ENCODE results near the gene POLN. TPM values are rescaled to one million over a fixed set of nuclear protein-coding genes. Genes with fewer than 3 reads are reported as not detected.

POLN gene
- total RNA-seq, 2 experiments from 2014 or later, result 2.1 to 2.3 TPM

- Mint-ChIP-seq H3K4me3 (no peak overlapping the region), H3K4me1 (ENCODE audit: low read depth) (no peaks in the 10 kb centered on the region), H3K36me3 (ENCODE audit: low read depth) (no peaks in the 10 kb centered on the region), H3K27me3 (no peaks in the 10 kb centered on the region), H3K27ac (no peak overlapping the region), H3K9me3 (no peaks in the 10 kb centered on the region)
- H3K27me3 ChIP-seq (ENCODE audit: control insufficient read depth in 1 of 2, insufficient read depth in 2 of 2, low read length in 2 of 2), result no peaks in the 10 kb centered on the region
- intact Hi-C loops (cut with DNase I, micrococcal nuclease), result no loop called here
- TF ChIP-seq CTCF (IDR thresholded peaks at IDR 0.05), result no peak
- H3K27ac ChIP-seq (ENCODE audit: low read depth in 1 of 2, low read length in 2 of 2), result no peak overlapping the region
- H3K36me3 ChIP-seq (ENCODE audit: insufficient read depth, low read length), result no peaks in the 10 kb centered on the region
- ChIA-PET POLR2A (no interaction called here), CTCF (no interaction called here)
- ATAC-seq (ENCODE audit: poor library complexity) (no peak), DNase-seq (no peak)
- H3K9me3 ChIP-seq (ENCODE audit: control insufficient read depth in 1 of 2, insufficient read depth in 1 of 2, low read length in 2 of 2), result peaks cover 0 to 4% of the 10 kb centered on the region in 2 experiments
- no peaks in the 10 kb centered on the region for H3K4me1 ChIP-seq (ENCODE audit: insufficient read depth, low read length)
- no peak overlapping the region for H3K4me3 ChIP-seq (ENCODE audit: low read length)
Measured at GRCh38 chr4:2068566-2068965, 173.4 kb downstream of the POLN start.

DNA sequence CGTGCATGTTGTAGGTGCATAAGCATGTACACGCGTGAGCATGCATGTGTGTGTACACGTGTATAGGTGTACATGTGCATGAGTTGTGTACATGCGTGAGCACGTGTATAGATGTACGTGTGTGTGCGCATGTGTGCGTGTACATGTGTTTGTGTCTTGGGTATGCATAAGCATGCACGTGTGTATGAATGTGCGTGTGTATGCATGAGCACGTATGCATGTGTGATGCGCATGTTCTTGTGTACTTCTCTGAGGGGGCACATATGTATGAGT, 173.8 kb downstream of the POLN start:
- CTCF ChIA-PET, result no interaction called here
- H3K27ac ChIP-seq (ENCODE audit: low read depth in 1 of 2, low read length in 2 of 2), result no peak overlapping the region
- H3K4me1 ChIP-seq (ENCODE audit: insufficient read depth, low read length), result no peaks in the 10 kb centered on the region
- POLR2A ChIA-PET, result no interaction called here
- ATAC-seq (ENCODE audit: poor library complexity), result no peak
- DNase-seq, result no peak
- Mint-ChIP-seq H3K4me3 (no peak overlapping the region), H3K4me1 (ENCODE audit: low read depth) (no peaks in the 10 kb centered on the region), H3K27me3 (no peaks in the 10 kb centered on the region), H3K9me3 (no peaks in the 10 kb centered on the region), H3K27ac (no peak overlapping the region), H3K36me3 (ENCODE audit: low read depth) (no peaks in the 10 kb centered on the region)
- no peak for TF ChIP-seq CTCF (IDR thresholded peaks at IDR 0.05)
- peaks cover 0 to 4% of the 10 kb centered on the region in 2 experiments for H3K9me3 ChIP-seq (ENCODE audit: control insufficient read depth in 1 of 2, insufficient read depth in 1 of 2, low read length in 2 of 2)
- peaks cover 0 to under 1% of the 10 kb centered on the region in 2 experiments for H3K27me3 ChIP-seq (ENCODE audit: control insufficient read depth in 1 of 2, insufficient read depth in 2 of 2, low read length in 2 of 2)
- intact Hi-C loops (cut with DNase I, micrococcal nuclease), result no loop called here
- H3K36me3 ChIP-seq (ENCODE audit: insufficient read depth, low read length), result no peaks in the 10 kb centered on the region
- H3K4me3 ChIP-seq (ENCODE audit: low read length), result no peak overlapping the region

GRCh38 chr4:2067446-2068197, 174.3 kb downstream of the POLN start:
- Mint-ChIP-seq H3K36me3 (ENCODE audit: low read depth) (no peaks in the 10 kb centered on the region), H3K27ac (no peak overlapping the region), H3K9me3 (no peaks in the 10 kb centered on the region), H3K27me3 (no peaks in the 10 kb centered on the region), H3K4me1 (ENCODE audit: low read depth) (no peaks in the 10 kb centered on the region), H3K4me3 (no peak overlapping the region)
- ChIA-PET CTCF (no interaction called here), POLR2A (no interaction called here)
- H3K9me3 ChIP-seq (ENCODE audit: control insufficient read depth in 1 of 2, insufficient read depth in 1 of 2, low read length in 2 of 2), result peaks cover 0 to 4% of the 10 kb centered on the region in 2 experiments
- no peaks in the 10 kb centered on the region for H3K4me1 ChIP-seq (ENCODE audit: insufficient read depth, low read length)
- H3K4me3 ChIP-seq (ENCODE audit: low read length), result no peak overlapping the region
- DNase-seq (no peak), ATAC-seq (ENCODE audit: poor library complexity) (no peak)
- no peak for TF ChIP-seq CTCF (IDR thresholded peaks at IDR 0.05)
- H3K27ac ChIP-seq (ENCODE audit: low read depth in 1 of 2, low read length in 2 of 2), result no peak overlapping the region
- no peaks in the 10 kb centered on the region for H3K36me3 ChIP-seq (ENCODE audit: insufficient read depth, low read length)
- intact Hi-C loops (cut with DNase I, micrococcal nuclease), result no loop called here
- peaks cover 0 to 4% of the 10 kb centered on the region in 2 experiments for H3K27me3 ChIP-seq (ENCODE audit: control insufficient read depth in 1 of 2, insufficient read depth in 2 of 2, low read length in 2 of 2)
